ENCODE results near the gene PUM2.
"Not testable (repeated sequence)": the region's sequence is repeated elsewhere in the genome, so short reads cannot be mapped to it uniquely, and the experiment has no call there.

The PUM2 gene

DNA sequence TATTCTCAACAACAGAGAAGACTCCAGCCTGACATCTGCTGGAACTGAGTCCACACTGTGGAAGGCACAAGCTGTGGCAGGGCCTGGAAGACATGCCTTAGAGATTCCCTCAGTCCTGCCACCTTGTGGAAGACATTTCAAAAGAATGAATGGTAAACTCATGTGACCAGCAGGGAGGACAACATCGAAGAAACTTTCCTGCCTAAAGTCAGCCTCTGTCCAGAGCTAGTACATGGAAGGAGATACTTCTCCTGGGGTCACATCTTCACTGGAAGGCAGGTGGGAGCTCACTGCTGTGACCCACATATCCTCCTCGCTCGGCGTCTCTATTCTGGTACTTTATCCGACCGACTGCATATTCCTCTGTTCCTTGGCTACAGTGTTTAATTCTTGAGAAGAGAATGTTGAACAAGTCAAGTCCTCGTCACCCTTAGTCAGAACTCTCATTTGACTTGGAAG is 59.5 kb downstream of the PUM2 start:
- DNase-seq (ENCODE audit: low read depth in 2 of 2): no peak

- no peak for DNase-seq (ENCODE audit: low read depth in 2 of 2)
Measured at GRCh38 chr2:20288642-20289340, 61.9 kb downstream of the PUM2 start.

DNA sequence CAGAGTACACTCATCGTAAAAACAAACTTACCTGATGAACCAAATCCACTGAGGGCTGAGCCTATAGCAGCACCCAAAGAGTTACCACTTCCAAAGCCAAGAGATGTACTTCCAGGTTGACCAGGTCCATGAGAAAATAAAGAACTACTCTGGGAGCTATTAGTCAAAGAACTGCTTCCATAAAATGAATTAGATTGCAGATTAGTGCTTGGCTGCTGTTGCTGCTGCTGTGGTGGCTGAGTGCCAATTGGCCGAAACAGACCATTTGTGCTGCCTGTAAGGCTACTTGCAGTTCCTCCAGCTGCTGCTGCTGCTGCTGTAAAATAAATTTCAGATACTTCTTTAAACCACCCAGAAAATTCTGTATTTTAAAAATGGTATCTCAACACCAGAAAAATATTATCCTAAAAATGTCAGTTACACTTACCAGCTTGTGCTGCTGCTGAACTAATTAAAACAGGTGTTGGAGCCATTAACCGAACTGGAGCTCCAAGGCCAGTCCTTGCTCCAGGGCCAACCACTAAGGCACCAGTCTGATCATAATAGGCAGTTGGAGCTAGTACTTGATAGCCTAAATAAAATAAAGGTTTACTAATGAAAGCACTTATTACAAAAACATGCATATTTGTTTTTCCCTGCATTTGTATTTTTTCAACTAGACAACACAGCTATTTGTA is 67.6 kb downstream of the PUM2 start:
- DNase-seq (ENCODE audit: low read depth in 2 of 2): no peak

GRCh38 chr2:20281876-20282275 is 68.8 kb downstream of the PUM2 start:
- DNase-seq (ENCODE audit: low read depth in 2 of 2): no peak

- no peak for DNase-seq (ENCODE audit: low read depth in 2 of 2)
Measured at GRCh38 chr2:20273042-20273441, 77.6 kb downstream of the PUM2 start.

- DNase-seq (ENCODE audit: low read depth in 2 of 2): not testable (repeated sequence)
Measured at GRCh38 chr2:20268317-20268716, 82.3 kb downstream of the PUM2 start.

DNA sequence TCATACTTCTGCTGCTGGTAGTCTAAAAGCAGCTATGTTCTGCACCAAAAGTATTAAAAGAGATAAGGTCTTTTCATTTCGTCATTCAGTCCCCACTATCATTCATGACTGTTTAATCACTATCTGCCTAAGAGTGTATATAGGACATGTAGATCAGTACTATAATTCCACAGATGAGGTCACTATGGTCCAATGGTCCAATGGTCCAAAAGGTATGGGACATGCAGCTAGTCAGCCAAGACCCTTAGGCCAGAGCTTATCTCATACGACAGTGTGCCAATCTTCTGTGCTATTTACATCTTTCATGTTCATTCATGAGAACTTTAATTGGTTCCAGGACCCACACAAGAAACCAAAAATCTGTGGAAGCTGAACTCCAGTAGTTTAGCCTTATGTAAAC is 83.1 kb downstream of the PUM2 start:
- no peak for DNase-seq (ENCODE audit: low read depth in 2 of 2)

GRCh38 chr2:20264629-20265028 is 86.0 kb downstream of the PUM2 start:
- DNase-seq (ENCODE audit: low read depth in 2 of 2): no peak

- no peak for DNase-seq (ENCODE audit: low read depth in 2 of 2)
Measured at GRCh38 chr2:20257411-20257810, 93.2 kb downstream of the PUM2 start.

- DNase-seq (ENCODE audit: low read depth in 2 of 2): no peak
Measured at GRCh38 chr2:20254731-20255130, 95.9 kb downstream of the PUM2 start.

- no peak for DNase-seq (ENCODE audit: low read depth in 2 of 2)
Measured at GRCh38 chr2:20250436-20250835, 100.2 kb downstream of the PUM2 start.

DNA sequence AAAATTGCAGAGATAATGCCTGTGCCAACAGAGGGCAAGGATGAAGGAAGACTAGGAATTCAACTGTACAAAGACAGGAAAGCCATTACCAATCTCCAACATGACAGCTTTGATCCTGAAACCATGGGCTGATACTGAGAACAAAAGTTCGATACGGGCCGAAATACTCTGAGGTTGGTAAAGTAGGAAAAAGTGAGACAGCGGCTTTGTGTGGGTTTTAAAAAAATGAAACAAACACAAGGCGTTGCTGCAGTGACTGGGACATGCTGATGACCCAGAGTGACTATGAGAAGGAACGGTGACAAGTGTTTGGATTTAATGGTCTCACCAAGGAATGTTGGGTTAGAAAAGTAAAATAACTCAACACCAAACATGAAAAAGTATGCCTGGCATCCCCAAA is 101.5 kb downstream of the PUM2 start:
- no peak for DNase-seq (ENCODE audit: low read depth in 2 of 2)

DNA sequence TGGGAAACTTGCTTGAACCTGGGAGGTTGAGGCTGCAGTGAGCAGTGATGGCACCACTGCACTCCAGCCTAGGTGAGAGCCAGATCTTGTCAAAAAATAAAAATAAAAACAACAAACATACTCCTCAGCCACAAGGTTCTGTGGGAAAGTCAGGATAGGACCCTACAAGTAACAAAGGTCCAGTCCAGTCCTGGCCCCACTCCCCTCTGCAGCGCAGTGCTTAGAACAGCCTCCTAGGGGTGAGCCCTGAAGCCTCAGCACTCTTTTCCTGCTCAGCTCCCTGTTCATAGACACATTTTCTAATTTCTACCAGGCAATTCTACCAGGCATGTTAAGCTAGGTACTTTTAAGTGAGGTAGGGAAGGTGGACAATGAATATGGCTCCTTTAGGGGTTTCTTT is 103.6 kb downstream of the PUM2 start:
- DNase-seq (ENCODE audit: low read depth in 2 of 2): no peak

GRCh38 chr2:20243637-20244036 is 107.0 kb downstream of the PUM2 start:
- not testable (repeated sequence) for DNase-seq (ENCODE audit: low read depth in 2 of 2)

GRCh38 chr2:20242727-20243377 is 107.8 kb downstream of the PUM2 start:
- DNase-seq (ENCODE audit: low read depth in 2 of 2): no peak

DNA sequence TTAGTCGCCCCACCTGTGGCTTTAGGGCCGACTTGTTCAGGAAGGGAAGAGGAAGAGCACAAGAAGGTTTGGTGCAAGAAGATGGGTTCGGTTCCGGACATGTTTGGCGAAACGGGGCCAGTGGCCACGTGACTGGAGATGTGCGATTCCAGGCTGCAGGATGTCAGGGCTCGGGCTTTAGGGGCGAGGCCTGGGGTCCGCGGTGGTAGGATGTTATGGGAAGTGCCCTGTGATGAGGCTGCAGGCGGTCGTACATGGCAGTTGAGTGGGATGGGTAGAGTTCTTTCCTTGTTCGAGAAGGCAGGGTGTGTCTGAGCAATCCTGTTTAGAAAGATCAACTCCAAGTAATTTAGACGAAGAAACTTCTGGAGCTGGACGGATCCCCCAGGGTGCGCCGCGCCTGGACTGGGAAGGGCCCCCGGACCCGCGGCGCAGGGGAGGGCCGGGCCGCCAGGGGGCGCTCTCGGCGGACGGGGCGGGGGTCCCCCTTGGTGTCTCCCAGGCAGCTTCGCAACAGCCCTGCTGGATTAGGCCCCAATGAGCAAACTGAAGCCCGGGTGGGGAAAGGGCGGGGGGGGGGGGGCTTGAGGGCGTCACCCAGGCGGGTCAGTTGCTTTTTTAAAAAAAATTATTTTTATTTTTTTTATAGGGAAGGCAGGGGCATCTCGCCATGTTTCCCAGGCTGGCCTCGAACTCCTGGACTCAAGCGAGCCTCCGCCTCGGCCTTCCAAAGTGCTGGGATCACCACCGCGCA is 108.5 kb downstream of the PUM2 start:
- no peak for DNase-seq (ENCODE audit: low read depth in 2 of 2)

DNA sequence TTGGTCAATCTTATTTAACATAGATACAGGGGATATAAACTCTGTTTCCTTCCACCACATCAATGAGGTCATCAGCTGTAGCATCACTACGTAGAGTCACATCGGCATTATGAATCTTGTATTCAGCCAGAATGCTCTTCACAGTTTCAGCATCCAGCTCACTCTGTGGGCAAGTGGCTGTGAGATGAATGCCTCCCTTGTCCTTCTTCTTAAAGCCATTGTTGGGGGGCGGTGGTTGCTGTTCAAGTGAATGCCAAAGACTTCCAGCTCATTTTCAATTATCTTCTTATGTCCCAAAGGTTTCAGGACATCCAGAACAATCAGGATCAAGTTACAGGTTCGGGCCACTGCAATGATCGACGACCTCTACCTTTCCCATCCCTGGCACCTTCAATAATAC is 110.4 kb downstream of the PUM2 start:
- DNase-seq (ENCODE audit: low read depth in 2 of 2): not testable (repeated sequence)

GRCh38 chr2:20236496-20236895 is 114.1 kb downstream of the PUM2 start:
- DNase-seq (ENCODE audit: low read depth in 2 of 2): no peak

DNA sequence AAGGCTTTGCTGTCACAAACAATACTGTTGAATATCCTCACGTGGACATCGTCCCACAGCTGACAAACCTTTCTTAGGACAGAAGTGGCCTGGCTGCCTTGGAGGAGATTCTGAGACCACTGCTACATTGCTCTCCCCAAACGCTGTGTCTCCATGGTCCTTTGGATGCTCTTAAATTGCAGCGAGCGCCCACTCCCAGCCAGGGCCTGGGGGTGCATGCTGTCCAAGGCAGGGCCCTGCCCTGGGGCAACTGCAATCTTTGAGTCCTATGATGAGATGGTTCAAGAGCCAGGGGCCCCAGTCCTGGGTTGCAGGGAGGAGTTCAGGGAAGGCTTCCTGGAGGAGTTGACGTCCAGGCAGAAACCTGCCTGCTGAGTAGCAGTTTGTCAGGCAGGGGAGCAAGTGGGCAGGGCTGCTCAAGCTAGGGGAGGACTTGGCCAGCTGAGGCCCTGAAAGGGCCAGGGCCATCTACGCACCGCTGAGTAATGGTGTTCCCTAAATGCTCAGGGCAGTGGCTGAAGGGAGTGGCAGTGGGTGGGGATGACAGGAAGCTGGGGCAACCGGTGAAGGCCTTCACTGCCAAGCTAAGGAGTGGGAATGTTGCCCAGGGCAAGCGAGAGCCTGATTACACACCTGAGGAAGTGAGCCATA is 114.9 kb downstream of the PUM2 start:
- DNase-seq (ENCODE audit: low read depth in 2 of 2): no peak

DNA sequence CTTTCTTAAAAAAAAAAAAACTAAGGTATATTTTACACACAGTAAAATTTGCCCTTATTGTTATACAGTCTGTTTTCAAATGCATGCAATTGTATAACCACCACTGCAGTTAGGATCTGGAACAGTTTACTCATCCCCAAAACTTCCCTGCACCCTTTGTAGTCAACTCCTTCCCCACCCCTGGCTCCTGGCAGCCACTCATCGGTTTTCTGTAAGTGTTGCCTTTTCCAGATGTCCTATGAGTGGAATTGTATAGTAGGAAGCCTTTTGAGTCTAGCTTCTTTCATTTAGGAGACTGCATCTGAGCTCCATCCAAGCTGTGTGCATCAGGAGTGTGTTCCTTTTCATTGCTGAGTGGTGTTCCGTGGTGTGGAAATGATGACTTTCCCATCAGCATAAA is 116.0 kb downstream of the PUM2 start:
- not testable (repeated sequence) for DNase-seq (ENCODE audit: low read depth in 2 of 2)

GRCh38 chr2:20232837-20233207 is 117.8 kb downstream of the PUM2 start:
- DNase-seq (ENCODE audit: low read depth in 2 of 2): no peak

DNA sequence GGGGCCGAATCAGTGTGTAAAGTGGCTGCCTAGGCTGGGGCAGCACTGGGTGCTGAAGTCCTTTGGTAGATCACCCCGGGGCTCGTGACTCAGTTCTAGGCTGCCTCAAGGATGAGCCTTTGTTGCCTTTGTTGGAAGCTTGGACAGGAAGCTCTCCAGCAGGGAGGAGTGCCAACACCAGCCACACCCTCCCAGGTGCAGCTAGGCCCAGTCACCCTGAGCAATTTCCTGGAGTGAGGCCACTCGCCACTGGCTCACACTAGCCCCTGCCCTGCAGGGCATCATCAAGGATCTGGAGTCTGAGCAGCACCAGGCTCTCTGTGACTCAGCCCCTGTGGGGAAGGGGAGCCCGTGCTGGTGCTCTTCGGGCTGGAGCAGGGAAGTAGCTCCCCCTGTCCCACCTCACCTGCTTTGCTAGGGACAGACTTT is 119.0 kb downstream of the PUM2 start:
- no peak for DNase-seq (ENCODE audit: low read depth in 2 of 2)

Measured in stimulated activated CD4-positive, alpha-beta T cell treated with anti-CD3 and anti-CD28 coated beads, Interleukin-15, amount 100 ng/mL, for 48 hours (primary cell).